B cell (primary cell): ENCODE measurements around the gene FCER2. TPM values are rescaled to one million over a fixed set of nuclear protein-coding genes. Genes with fewer than 3 reads are reported as not detected.

Experiments used
- ATAC-seq: fragments of 200-7000 bp; cut with Tn5 transposase; one replicate; pipeline ENCODE4 v1.10.0; 2021; ENCODE audit warnings: low read depth, mild to moderate bottlenecking, moderate number of reproducible peaks, moderate library complexity
- CTCF ChIA-PET: fragments of 350-600 bp; sonication (Branson Sonifier 250); formaldehyde crosslinking; loops from one replicate; lab custom pipeline; 2021; ENCODE audit warnings: antibody characterized with exemption, inconsistent platforms; lab: Charles Lee
- POLR2A ChIA-PET: fragments of 350-600 bp; sonication (Branson Sonifier 250); formaldehyde crosslinking; loops from one replicate; lab custom pipeline; 2021; ENCODE audit warnings: antibody characterized with exemption; lab: Charles Lee
- DNase-seq: peaks from one replicate; pipeline ENCODE4 v3.0.0; 2013
- H2AFZ ChIP-seq: 2 replicates; pipeline ENCODE4 v1.6.1; 2012; ENCODE audit warnings: mild to moderate bottlenecking, low read depth, low read length; ENCODE audit not compliant: insufficient read depth, poor library complexity, severe bottlenecking
- H3K27ac ChIP-seq, 2 donors: 1 replicate in 1 of 2; 2 replicates in 1 of 2; pipeline ENCODE4 v1.5.1; 2012 to 2013; ENCODE audit warnings: low read length in 2 of 2, mild to moderate bottlenecking in 2 of 2, moderate library complexity in 1 of 2
- H3K27me3 ChIP-seq, 4 experiments: fragments of 200-600 bp in 1 of 4; sonication (generic) in 1 of 4; replicated peaks in 1 of 4; 1 replicate in 2 of 4; 2 replicates in 2 of 4; pipeline versions ENCODE4 v1.6.1 to v1.7.0; 2013 to 2016; ENCODE audit warnings: low read length in 3 of 4, mild to moderate bottlenecking in 2 of 4, mixed read lengths in 1 of 4, moderate library complexity in 1 of 4; ENCODE audit not compliant: insufficient read depth in 4 of 4, control insufficient read depth in 3 of 4; ENCODE audit errors: control extremely low read depth in 1 of 4
- H3K36me3 ChIP-seq, 2 experiments: replicated peaks in 1 of 2; 1 replicate in 1 of 2; 2 replicates in 1 of 2; pipeline versions ENCODE4 v1.6.1 to v1.7.1; 2013; ENCODE audit warnings: low read length in 1 of 2; ENCODE audit not compliant: insufficient read depth in 2 of 2, control insufficient read depth in 1 of 2; ENCODE audit errors: control extremely low read depth in 1 of 2, extremely low read depth in 1 of 2
- H3K4me1 ChIP-seq, 2 donors: fragments of 200-600 bp in 1 of 2; sonication (generic) in 1 of 2; 1 replicate in 1 of 2; 2 replicates in 1 of 2; pipeline versions ENCODE4 v1.5.1 to v1.6.1; 2013 to 2017; ENCODE audit warnings: low read length in 2 of 2; ENCODE audit not compliant: control insufficient read depth in 2 of 2, insufficient read depth in 2 of 2
- H3K4me2 ChIP-seq: replicated peaks from 2 replicates; pipeline ENCODE3; 2012; ENCODE audit warnings: mild to moderate bottlenecking, low read depth, low read length; ENCODE audit not compliant: poor library complexity, severe bottlenecking
- H3K4me3 ChIP-seq, 5 experiments: fragments of 200-600 bp in 1 of 5; sonication (generic) in 1 of 5; 1 replicate in 3 of 5; 2 replicates in 2 of 5; pipeline versions ENCODE4 v1.5.1 to v1.7.0; 2011 to 2016; ENCODE audit warnings: low read length in 4 of 5, mild to moderate bottlenecking in 4 of 5, low read depth in 2 of 5, control low read depth in 1 of 5, moderate library complexity in 1 of 5; ENCODE audit not compliant: insufficient read depth in 1 of 5; ENCODE audit errors: control extremely low read depth in 1 of 5, extremely low read depth in 1 of 5
- H3K79me2 ChIP-seq: fragments of 200-600 bp; sonication (generic); one replicate; pipeline ENCODE4 v1.6.0; 2016; ENCODE audit warnings: low read length; ENCODE audit not compliant: control insufficient read depth, insufficient read depth
- H3K9ac ChIP-seq: fragments of 200-600 bp; sonication (generic); 2 replicates; pipeline ENCODE4 v1.6.1; 2017; ENCODE audit warnings: mild to moderate bottlenecking, low read length, moderate library complexity
- H3K9me3 ChIP-seq, 3 donors: one replicate each; pipeline versions ENCODE4 v1.6.1 to v1.7.1; 2013; ENCODE audit warnings: low read length in 2 of 3; ENCODE audit not compliant: control insufficient read depth in 2 of 3, insufficient read depth in 1 of 3; ENCODE audit errors: control extremely low read depth in 1 of 3
- H4K20me1 ChIP-seq: 2 replicates; pipeline ENCODE4 v1.6.0; 2012; ENCODE audit warnings: mild to moderate bottlenecking, low read length; ENCODE audit not compliant: insufficient read depth, control insufficient read depth, poor library complexity, severe bottlenecking
- H3K27ac Mint-ChIP-seq: one replicate; pipeline ENCODE4 v1.8.0; 2021; ENCODE audit warnings: mixed read lengths
- H3K27me3 Mint-ChIP-seq: one replicate; pipeline ENCODE4 v1.8.0; 2021; ENCODE audit warnings: mixed read lengths
- H3K4me1 Mint-ChIP-seq: one replicate; pipeline ENCODE4 v1.8.0; 2021; ENCODE audit warnings: mixed read lengths
- H3K4me3 Mint-ChIP-seq: one replicate; pipeline ENCODE4 v1.8.0; 2021; ENCODE audit warnings: mixed read lengths
- H3K9me3 Mint-ChIP-seq: one replicate; pipeline ENCODE4 v1.8.0; 2022; ENCODE audit warnings: mixed read lengths; ENCODE audit not compliant: insufficient read depth
- CTCF ChIP-seq: fragments of 200-600 bp; IDR thresholded peaks from one replicate; pipeline ENCODE4 v1.8.0; 2022; ENCODE audit warnings: antibody characterized with exemption, mild to moderate bottlenecking
- EZH2 ChIP-seq: IDR thresholded peaks from 2 replicates; pipeline ENCODE4 v1.6.1; 2012; ENCODE audit warnings: borderline replicate concordance, low read depth, mild to moderate bottlenecking, moderate library complexity, low read length; ENCODE audit not compliant: insufficient read depth, poor library complexity, severe bottlenecking
- WGBS: methylation state at CpG from one replicate; pipeline ENCODE4 v1.1.5; 2013; ENCODE audit warnings: missing lambda C conversion rate; ENCODE audit not compliant: insufficient coverage; 5-methylcytosine and 5-hydroxymethylcytosine counted together
- intact Hi-C: fragments of 100-400 bp; cut with micrococcal nuclease; formaldehyde crosslinking; loops from one replicate; pipeline ENCODE4 v1.10.0; 2022
- polyA plus RNA-seq: library from polyadenylated mRNA; depleted of rRNA; stranded (reverse); fragments of >200 nt; gene quantifications from 2 replicates; pipeline ENCODE4 v1.2.3, GENCODE V29; 2012
- total RNA-seq, 2 donors: library from RNA; stranded (reverse); fragments of 120-200 nt in 1 of 2; gene quantifications; 1 replicate in 1 of 2; 2 replicates in 1 of 2; pipeline versions ENCODE4 v1.2.3 to v1.2.4, GENCODE V29; 2013 to 2022

Gene FCER2
- total and polyA plus RNA-seq, 2 donors (not counting 1 experiment from before 2014, with no cell fraction given) = 17.1 to 419 TPM

GRCh38 chr19:7732045-7732444 lies 30.1 kb upstream of the FCER2 start, which contains the start of gene CLEC4G:
Gene CLEC4G (minus strand): TSS chr19:7732110. CDS start chr19:7732102, 8 bp downstream.
- ChIA-PET CTCF (interaction anchor here (1.1 kb wide), 1 partner anchor 72 kb away, joined by 3 read pairs; no protein-coding TSS in a partner anchor), POLR2A (interaction anchor here (0.6 kb wide), 1 partner anchor 461 kb away, joined by 3 read pairs; no protein-coding TSS in a partner anchor)
- peak within 1 kb of the TSS; percentile 33 for H2AFZ ChIP-seq
- no peak within 1 kb of the TSS for H3K4me3 ChIP-seq
- no peak for TF ChIP-seq CTCF
- TF ChIP-seq EZH2 = no peak
- Mint-ChIP-seq H3K9me3 (no peaks in the 10 kb centered on the region), H3K4me3 (peak within 1 kb of the TSS; percentile 34), H3K27ac (peak within 1 kb of the TSS; percentile 37), H3K27me3 (peaks cover 27% of the 10 kb centered on the region), H3K4me1 (peaks cover 34% of the 10 kb centered on the region)
- no peak for DNase-seq
- H3K27ac ChIP-seq = no peak within 1 kb of the TSS
- ATAC-seq = no peak
- H4K20me1 ChIP-seq = no peaks in the 10 kb centered on the region
- peaks cover 0 to 22% (median 0%) of the 10 kb centered on the region in 3 donors for H3K9me3 ChIP-seq
- peak within 1 kb of the TSS; percentile 53 for H3K9ac ChIP-seq
- no peaks in the 10 kb centered on the region for H3K36me3 ChIP-seq
- peak within 1 kb of the TSS; percentile 77 for H3K4me2 ChIP-seq
- peaks cover 0 to 40% (median 18%) of the 10 kb centered on the region in 4 experiments for H3K27me3 ChIP-seq
- H3K79me2 ChIP-seq = no peaks in the 10 kb centered on the region
- intact Hi-C loops = no loop called here
- 92% methylated on average over 9 of the region's 9 CpGs for WGBS
- peaks cover 27 to 40% of the 10 kb centered on the region in 2 donors for H3K4me1 ChIP-seq

GRCh38 chr19:7731615-7732014 lies 29.7 kb upstream of the FCER2 start:
- Histone ChIP-seq H3K27me3 (peaks cover 0 to 40% (median 19%) of the 10 kb centered on the region in 4 experiments), H3K79me2 (no peaks in the 10 kb centered on the region), H3K9ac (no peak overlapping the region), H2AFZ (no peak overlapping the region), H3K27ac (no peak overlapping the region), H3K4me3 (no peak overlapping the region), H3K4me2 (no peak overlapping the region), H3K4me1 (peaks cover 27 to 40% of the 10 kb centered on the region in 2 donors), H3K36me3 (no peaks in the 10 kb centered on the region), H4K20me1 (no peaks in the 10 kb centered on the region), H3K9me3 (peaks cover 0 to 24% (median 0%) of the 10 kb centered on the region in 3 donors)
- ChIA-PET CTCF (interaction anchor here (1.1 kb wide), 1 partner anchor 72 kb away, joined by 3 read pairs; no protein-coding TSS in a partner anchor), POLR2A (no interaction called here)
- H3K27ac Mint-ChIP-seq = peak overlapping the region; percentile 37
- H3K4me3 Mint-ChIP-seq = peak overlapping the region; percentile 34
- DNase-seq = no peak
- whole genome bisulfite sequencing = 90% methylated on average over 4 of the region's 5 CpGs
- H3K27me3 Mint-ChIP-seq = peaks cover 27% of the 10 kb centered on the region
- intact Hi-C loops = no loop called here
- no peaks in the 10 kb centered on the region for H3K9me3 Mint-ChIP-seq
- peaks cover 34% of the 10 kb centered on the region for H3K4me1 Mint-ChIP-seq
- ATAC-seq = no peak
- TF ChIP-seq EZH2 (no peak), CTCF (no peak)
